Cardiac muscle cell (in vitro differentiated cells and primary cell): ENCODE measurements around the gene HORMAD2. TPM values are rescaled to one million over a fixed set of nuclear protein-coding genes. Genes with fewer than 3 reads are reported as not detected.

Experiments used
- DNase-seq, 2 donors: peaks; one replicate each; pipeline versions ENCODE4 v3.0.0 to v3.0.0-alpha.2; 2010 to 2017; ENCODE audit warnings: low read depth in 1 of 2, low spot score in 1 of 2
- H3K27ac ChIP-seq: fragments of 200-600 bp; sonication (generic); 2 replicates; pipeline ENCODE4 v1.5.1; 2016
- H3K27me3 ChIP-seq: fragments of 200-600 bp; sonication (generic); 2 replicates; pipeline ENCODE4 v1.6.0; 2016; ENCODE audit warnings: control low read depth
- H3K36me3 ChIP-seq: fragments of 200-600 bp; sonication (generic); 2 replicates; pipeline ENCODE4 v1.5.1; 2016; ENCODE audit warnings: control low read depth
- H3K4me1 ChIP-seq: fragments of 200-600 bp; sonication (generic); 2 replicates; pipeline ENCODE4 v1.8.1; 2017; ENCODE audit warnings: low read depth, mild to moderate bottlenecking, mixed run types
- H3K4me3 ChIP-seq: fragments of 200-600 bp; sonication (generic); 2 replicates; pipeline ENCODE4 v1.5.1; 2016; ENCODE audit warnings: mild to moderate bottlenecking
- H3K9me3 ChIP-seq: fragments of 200-600 bp; sonication (generic); 2 replicates; pipeline ENCODE4 v1.5.1; 2017; ENCODE audit warnings: low read depth, mild to moderate bottlenecking, control low read depth
- polyA plus RNA-seq: library from polyadenylated mRNA; unstranded; fragments of >200 nt; fragmentation: Nextera tagmentation; extraction: Ambion mirVana; gene quantifications from 2 replicates; pipeline ENCODE4 v1.2.1, GENCODE V29; 2016
- total RNA-seq: library from RNA; depleted of rRNA; stranded (reverse); fragments of >200 nt; gene quantifications from 2 replicates; pipeline ENCODE4 v1.2.3, GENCODE V29; 2016
- TF ChIP-seq, protein P1 (sequence below): IDR thresholded peaks from 2 replicates; pipeline ENCODE4 v1.5.1; 2012; ENCODE audit warnings: low read depth, mild to moderate bottlenecking, low read length

The HORMAD2 gene
- total and polyA plus RNA-seq, 2 experiments from 2014 or later, result not detected

DNA sequence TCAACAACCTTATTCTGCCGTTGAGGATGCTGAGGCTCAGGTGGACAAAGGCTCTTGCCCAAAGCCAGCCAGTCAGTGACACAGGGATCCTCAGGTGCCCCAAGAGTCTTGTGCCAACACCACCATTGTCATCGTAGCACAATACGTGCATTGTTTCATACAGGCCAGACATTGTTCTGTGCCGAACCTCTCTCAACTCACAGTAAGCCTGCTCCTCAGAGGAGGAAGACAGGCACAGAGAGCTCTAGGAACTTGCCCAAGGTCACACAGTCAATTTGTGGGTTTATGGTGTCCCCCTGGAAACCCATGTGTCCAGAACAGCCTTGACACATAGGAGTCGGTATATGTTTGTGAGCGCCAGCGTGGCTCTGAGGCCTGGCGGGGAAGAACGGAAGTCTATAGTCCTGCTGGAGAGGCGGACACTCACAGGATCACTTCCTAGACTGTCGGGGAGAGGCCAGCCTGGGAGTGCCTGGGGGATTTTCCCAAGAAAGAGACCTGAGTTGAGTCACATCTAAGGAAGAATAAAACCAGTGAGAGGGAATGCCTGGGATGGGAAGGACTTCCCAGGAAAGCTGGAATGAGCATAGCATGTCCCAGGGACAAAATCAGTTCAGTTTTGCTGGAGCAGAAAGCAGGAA lies 146.0 kb downstream of the HORMAD2 start:
- H3K27me3 ChIP-seq, result no peaks in the 10 kb centered on the region
- H3K27ac ChIP-seq, result no peak overlapping the region
- TF ChIP-seq, protein P1, sequence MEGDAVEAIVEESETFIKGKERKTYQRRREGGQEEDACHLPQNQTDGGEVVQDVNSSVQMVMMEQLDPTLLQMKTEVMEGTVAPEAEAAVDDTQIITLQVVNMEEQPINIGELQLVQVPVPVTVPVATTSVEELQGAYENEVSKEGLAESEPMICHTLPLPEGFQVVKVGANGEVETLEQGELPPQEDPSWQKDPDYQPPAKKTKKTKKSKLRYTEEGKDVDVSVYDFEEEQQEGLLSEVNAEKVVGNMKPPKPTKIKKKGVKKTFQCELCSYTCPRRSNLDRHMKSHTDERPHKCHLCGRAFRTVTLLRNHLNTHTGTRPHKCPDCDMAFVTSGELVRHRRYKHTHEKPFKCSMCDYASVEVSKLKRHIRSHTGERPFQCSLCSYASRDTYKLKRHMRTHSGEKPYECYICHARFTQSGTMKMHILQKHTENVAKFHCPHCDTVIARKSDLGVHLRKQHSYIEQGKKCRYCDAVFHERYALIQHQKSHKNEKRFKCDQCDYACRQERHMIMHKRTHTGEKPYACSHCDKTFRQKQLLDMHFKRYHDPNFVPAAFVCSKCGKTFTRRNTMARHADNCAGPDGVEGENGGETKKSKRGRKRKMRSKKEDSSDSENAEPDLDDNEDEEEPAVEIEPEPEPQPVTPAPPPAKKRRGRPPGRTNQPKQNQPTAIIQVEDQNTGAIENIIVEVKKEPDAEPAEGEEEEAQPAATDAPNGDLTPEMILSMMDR, result no peak
- no peaks in the 10 kb centered on the region for H3K36me3 ChIP-seq
- H3K9me3 ChIP-seq, result no peaks in the 10 kb centered on the region
- DNase-seq, result no peak
- H3K4me3 ChIP-seq, result no peak overlapping the region
- peaks cover 6% of the 10 kb centered on the region for H3K4me1 ChIP-seq

Other genes with a start within 250 kb of the HORMAD2 start
- gene ASCC2, start 242.2 kb upstream of the HORMAD2 start, total RNA-seq, result 23.0 and 26.0 TPM in 2 replicates
- 42.8 and 49.7 TPM in 2 replicates for gene ASCC2, start 242.2 kb upstream of the HORMAD2 start, polyA plus RNA-seq
- gene MTMR3, start 197.3 kb upstream of the HORMAD2 start, total RNA-seq, result 12.4 and 22.0 TPM in 2 replicates
- gene MTMR3, start 197.3 kb upstream of the HORMAD2 start, polyA plus RNA-seq, result 10.1 and 16.0 TPM in 2 replicates
- gene LIF, start 166.3 kb downstream of the HORMAD2 start, total RNA-seq, result 0.39 and 1.0 TPM in 2 replicates
- gene LIF, start 166.3 kb downstream of the HORMAD2 start, polyA plus RNA-seq, result 0.64 and 1.7 TPM in 2 replicates
- gene OSM, start 186.4 kb downstream of the HORMAD2 start, total RNA-seq, result not detected in 2 replicates
- gene OSM, start 186.4 kb downstream of the HORMAD2 start, polyA plus RNA-seq, result not detected in 2 replicates
- gene CASTOR1, start 209.0 kb downstream of the HORMAD2 start, total RNA-seq, result 19.0 and 19.6 TPM in 2 replicates
- gene CASTOR1, start 209.0 kb downstream of the HORMAD2 start, polyA plus RNA-seq, result 22.2 and 29.0 TPM in 2 replicates
- gene TBC1D10A, start 246.5 kb downstream of the HORMAD2 start, total RNA-seq, result 18.8 and 21.8 TPM in 2 replicates
- 11.8 and 14.9 TPM in 2 replicates for gene TBC1D10A, start 246.5 kb downstream of the HORMAD2 start, polyA plus RNA-seq